OCI-LY3 (cell line): Measurements from ENCODE around the gene WHRN.

Experiments used
- H2AFZ ChIP-seq: fragments of 200-600, 300-600 bp; shearing (Covaris generic); 2 replicates; pipeline ENCODE4 v1.6.0; 2014; ENCODE audit warnings: antibody characterized with exemption, low read depth, low read length
- H3K27ac ChIP-seq: fragments of 200-600, 300-600 bp; sonication (generic); 2 replicates; pipeline ENCODE4 v1.5.1; 2014; ENCODE audit warnings: mild to moderate bottlenecking, low read length, moderate library complexity, mixed read lengths
- H3K27me3 ChIP-seq: fragments of 200-600, 300-600 bp; sonication (generic); 2 replicates; pipeline ENCODE4 v1.6.1; 2014; ENCODE audit warnings: low read depth, low read length, mixed read lengths
- H3K36me3 ChIP-seq: fragments of 200-600, 300-600 bp; sonication (generic); replicated peaks from 2 replicates; pipeline ENCODE3; 2014; ENCODE audit warnings: low read depth, low read length, mixed read lengths
- H3K4me1 ChIP-seq: fragments of 300-600, 200-600 bp; sonication (generic); 2 replicates; pipeline ENCODE4 v1.6.1; 2014; ENCODE audit warnings: low read length, mixed read lengths
- H3K4me2 ChIP-seq: fragments of 200-600, 300-600 bp; sonication (generic); 2 replicates; pipeline ENCODE4 v1.6.1; 2014; ENCODE audit warnings: low read length, mixed read lengths
- H3K4me3 ChIP-seq: fragments of 300-600, 200-600 bp; sonication (generic); 2 replicates; pipeline ENCODE4 v1.5.1; 2014; ENCODE audit warnings: antibody characterized with exemption, mild to moderate bottlenecking, low read length, moderate library complexity
- H3K79me2 ChIP-seq: fragments of 300-600, 200-600 bp; shearing (Covaris generic); 2 replicates; pipeline ENCODE4 v1.6.1; 2014; ENCODE audit warnings: mild to moderate bottlenecking, low read length, mixed read lengths
- H3K9ac ChIP-seq: fragments of 300-600, 200-600 bp; shearing (Covaris generic); 2 replicates; pipeline ENCODE4 v1.6.0; 2014; ENCODE audit warnings: mild to moderate bottlenecking, low read length, moderate library complexity
- H3K9me3 ChIP-seq: fragments of 200-600, 300-600 bp; shearing (Covaris generic); 2 replicates; pipeline ENCODE4 v1.6.1; 2014; ENCODE audit warnings: low read length, mixed read lengths; ENCODE audit not compliant: insufficient read depth
- H4K20me1 ChIP-seq: fragments of 200-600, 300-600 bp; sonication (generic); 2 replicates; pipeline ENCODE4 v1.6.1; 2016; ENCODE audit warnings: low read length, mixed read lengths; ENCODE audit not compliant: insufficient read depth
- EZH2phosphoT487 ChIP-seq: fragments of 200-600 bp; shearing (Covaris generic); IDR thresholded peaks from 2 replicates; pipeline ENCODE4 v1.6.1; 2018; ENCODE audit warnings: antibody characterized with exemption, mixed run types, low read depth
- TF ChIP-seq, protein P1 (sequence below): fragments of 200-600, 300-600 bp; sonication (generic); IDR thresholded peaks from 2 replicates; pipeline ENCODE4 v1.5.1; 2014; ENCODE audit warnings: antibody characterized with exemption, low read length, low read depth

WHRN gene

DNA sequence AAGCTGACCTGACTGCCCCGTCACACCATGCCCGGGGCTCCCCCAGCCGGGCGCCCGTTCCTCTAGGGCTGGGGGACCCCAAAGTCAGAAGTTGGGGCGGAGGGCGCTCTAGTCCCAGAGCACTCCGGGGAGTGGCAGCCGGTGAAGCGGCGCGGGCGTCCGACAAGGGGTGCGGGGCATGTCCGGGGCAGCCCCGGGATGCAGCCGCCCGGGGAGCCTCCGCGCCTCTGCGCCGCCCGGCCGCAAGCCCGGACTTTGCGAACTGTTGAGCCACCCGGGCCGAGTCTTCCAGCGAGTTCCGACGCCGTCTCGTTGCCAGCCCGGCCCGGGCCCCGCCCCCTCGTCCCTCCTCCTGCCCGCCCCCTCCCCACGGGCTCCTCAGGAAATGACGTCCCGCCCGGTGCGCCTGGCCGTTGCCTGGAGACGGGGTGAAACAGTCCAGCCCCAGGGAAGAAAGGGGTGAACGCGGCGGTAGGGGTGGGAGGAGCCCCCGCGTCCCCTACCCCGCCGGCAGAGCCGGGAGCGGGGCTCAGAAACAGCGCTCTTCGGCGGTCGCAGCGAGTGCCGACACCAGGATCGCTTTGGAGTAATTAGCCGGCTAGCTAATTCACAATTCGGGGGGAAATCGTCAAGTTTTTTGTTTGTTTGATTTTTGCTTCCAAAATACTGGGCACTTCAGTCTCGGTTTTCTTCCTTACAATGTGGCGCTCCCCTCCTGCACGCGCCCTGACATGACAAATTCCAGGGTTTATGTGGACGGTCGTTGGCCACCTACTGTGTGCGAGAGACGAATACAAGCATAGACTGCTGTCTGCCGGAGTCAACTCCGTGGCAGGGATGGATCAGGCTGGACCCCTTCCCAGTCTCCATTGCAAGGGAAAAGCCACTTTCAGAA is at the start of gene WHRN:
Gene WHRN, minus strand, starts transcription at position 287 of the 895 bp plus-strand sequence. CDS start 672 bp downstream, outside the sequence.
- Histone ChIP-seq H3K79me2 (peaks cover 47% of the 10 kb centered on the region), H3K4me3 (peak within 1 kb of the TSS; percentile 91), H3K4me1 (peaks cover 53% of the 10 kb centered on the region), H3K9me3 (no peaks in the 10 kb centered on the region), H3K4me2 (peak within 1 kb of the TSS; percentile 86), H3K36me3 (peaks cover 4% of the 10 kb centered on the region), H3K27me3 (peaks cover 24% of the 10 kb centered on the region), H3K27ac (no peak within 1 kb of the TSS), H2AFZ (peak within 1 kb of the TSS; percentile 88), H4K20me1 (no peaks in the 10 kb centered on the region), H3K9ac (peak within 1 kb of the TSS; percentile 59)
- no peak for TF ChIP-seq EZH2phosphoT487

DNA sequence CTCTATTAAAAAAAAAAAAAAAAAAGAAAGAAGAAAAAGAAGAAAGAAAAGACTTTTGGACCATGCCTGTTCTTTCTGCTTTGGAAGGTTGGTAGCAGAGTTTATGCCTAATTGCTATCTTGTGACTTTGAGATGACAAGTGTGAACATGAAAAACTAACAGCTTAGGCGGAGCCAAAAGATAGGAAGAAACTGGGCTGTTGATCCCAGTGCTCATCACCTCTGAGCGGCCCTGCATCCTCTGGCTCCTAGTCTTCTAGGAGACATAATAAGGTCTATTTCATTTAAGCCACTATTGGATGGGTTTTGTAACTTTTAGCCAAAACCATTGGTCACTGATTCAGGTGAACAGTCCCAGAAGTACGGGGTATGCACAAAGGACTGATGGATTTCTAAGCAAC is 47.9 kb upstream of the WHRN start:
- H3K4me2 ChIP-seq = no peak overlapping the region
- H3K4me3 ChIP-seq = no peak overlapping the region
- H3K9ac ChIP-seq = no peak overlapping the region
- H3K9me3 ChIP-seq = no peaks in the 10 kb centered on the region
- H4K20me1 ChIP-seq = no peaks in the 10 kb centered on the region
- H3K27ac ChIP-seq = no peak overlapping the region
- TF ChIP-seq, protein P1, sequence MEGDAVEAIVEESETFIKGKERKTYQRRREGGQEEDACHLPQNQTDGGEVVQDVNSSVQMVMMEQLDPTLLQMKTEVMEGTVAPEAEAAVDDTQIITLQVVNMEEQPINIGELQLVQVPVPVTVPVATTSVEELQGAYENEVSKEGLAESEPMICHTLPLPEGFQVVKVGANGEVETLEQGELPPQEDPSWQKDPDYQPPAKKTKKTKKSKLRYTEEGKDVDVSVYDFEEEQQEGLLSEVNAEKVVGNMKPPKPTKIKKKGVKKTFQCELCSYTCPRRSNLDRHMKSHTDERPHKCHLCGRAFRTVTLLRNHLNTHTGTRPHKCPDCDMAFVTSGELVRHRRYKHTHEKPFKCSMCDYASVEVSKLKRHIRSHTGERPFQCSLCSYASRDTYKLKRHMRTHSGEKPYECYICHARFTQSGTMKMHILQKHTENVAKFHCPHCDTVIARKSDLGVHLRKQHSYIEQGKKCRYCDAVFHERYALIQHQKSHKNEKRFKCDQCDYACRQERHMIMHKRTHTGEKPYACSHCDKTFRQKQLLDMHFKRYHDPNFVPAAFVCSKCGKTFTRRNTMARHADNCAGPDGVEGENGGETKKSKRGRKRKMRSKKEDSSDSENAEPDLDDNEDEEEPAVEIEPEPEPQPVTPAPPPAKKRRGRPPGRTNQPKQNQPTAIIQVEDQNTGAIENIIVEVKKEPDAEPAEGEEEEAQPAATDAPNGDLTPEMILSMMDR = no peak
- TF ChIP-seq EZH2phosphoT487 = no peak
- no peaks in the 10 kb centered on the region for H3K79me2 ChIP-seq
- peaks cover 25% of the 10 kb centered on the region for H3K27me3 ChIP-seq
- H2AFZ ChIP-seq = no peak overlapping the region
- no peaks in the 10 kb centered on the region for H3K36me3 ChIP-seq
- peaks cover 18% of the 10 kb centered on the region for H3K4me1 ChIP-seq

DNA sequence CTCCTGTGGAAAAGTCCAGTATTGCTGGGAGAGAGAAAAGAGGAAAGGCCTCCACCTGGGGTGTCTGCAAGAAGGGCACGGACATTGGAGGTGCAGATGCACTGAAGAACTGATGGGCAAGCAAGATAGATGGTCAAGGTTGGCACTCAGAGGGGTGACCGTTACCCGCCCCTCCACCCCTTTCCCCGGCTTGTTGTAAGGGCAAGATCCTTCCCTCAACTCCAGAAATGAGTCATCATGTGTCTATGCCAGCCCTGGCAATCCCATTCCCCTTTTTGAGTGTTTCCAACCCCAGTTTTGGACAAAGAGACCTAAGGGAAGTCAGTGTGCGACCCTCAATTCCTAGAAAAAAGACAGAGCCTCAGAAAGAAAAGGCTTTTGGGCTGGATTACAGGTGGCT is 47.4 kb upstream of the WHRN start:
- Histone ChIP-seq H3K4me3 (no peak overlapping the region), H3K4me2 (no peak overlapping the region), H3K9ac (no peak overlapping the region), H2AFZ (no peak overlapping the region), H3K27me3 (peaks cover 28% of the 10 kb centered on the region), H3K36me3 (no peaks in the 10 kb centered on the region), H3K4me1 (peaks cover 18% of the 10 kb centered on the region), H3K9me3 (no peaks in the 10 kb centered on the region), H4K20me1 (no peaks in the 10 kb centered on the region), H3K79me2 (no peaks in the 10 kb centered on the region), H3K27ac (no peak overlapping the region)
- TF ChIP-seq, protein P1 = no peak

DNA sequence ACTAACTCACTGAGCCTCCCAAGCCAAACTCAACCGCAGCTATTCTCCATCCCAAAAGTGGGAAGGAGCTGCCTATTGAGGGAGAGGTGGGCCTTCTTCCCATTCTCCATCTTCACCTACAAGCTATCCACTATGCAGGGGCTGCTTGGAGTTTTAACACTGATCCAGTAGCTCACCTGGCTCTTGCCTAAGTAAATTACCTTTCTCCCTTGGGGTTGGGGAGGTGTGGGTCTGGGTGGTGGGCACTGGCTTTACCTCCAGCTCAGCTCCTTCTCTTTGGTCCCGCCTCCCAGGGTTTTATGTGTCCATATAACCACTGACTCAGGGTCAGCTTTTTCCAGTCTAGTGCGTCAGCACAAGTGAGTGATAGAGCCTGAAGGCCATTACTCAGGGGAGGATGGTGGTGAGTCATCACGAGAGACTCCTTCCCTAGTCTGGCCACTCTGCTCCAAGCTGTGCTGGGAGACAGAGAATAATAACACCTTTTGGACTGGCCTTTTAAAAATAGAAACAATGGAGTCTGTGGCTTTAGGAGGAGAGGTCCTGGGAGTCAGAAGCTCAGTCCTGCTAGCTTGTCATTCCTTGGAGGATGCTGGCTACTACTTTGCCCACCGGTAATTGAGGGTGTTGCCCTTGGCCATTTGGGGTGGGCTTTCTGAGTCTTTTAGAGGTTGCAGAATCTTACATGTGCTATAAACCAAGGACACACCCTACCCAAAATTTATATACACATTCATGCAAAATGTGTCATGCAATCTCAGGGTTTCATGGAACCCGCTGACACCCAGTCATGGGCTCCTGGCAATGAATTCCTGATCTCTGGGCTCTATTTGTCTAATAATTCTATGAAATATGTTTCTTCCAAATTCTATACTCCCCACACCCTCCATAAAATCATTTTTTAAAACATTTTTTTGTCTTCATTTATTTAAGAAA is 46.7 kb upstream of the WHRN start:
- no peak overlapping the region for H3K4me3 ChIP-seq
- H3K9ac ChIP-seq = no peak overlapping the region
- TF ChIP-seq EZH2phosphoT487 = no peak
- TF ChIP-seq, protein P1 = no peak
- peaks cover 34% of the 10 kb centered on the region for H3K27me3 ChIP-seq
- H3K9me3 ChIP-seq = no peaks in the 10 kb centered on the region
- H3K4me1 ChIP-seq = peaks cover 13% of the 10 kb centered on the region
- no peaks in the 10 kb centered on the region for H3K79me2 ChIP-seq
- no peaks in the 10 kb centered on the region for H3K36me3 ChIP-seq
- no peaks in the 10 kb centered on the region for H4K20me1 ChIP-seq
- H3K27ac ChIP-seq = no peak overlapping the region
- no peak overlapping the region for H3K4me2 ChIP-seq
- no peak overlapping the region for H2AFZ ChIP-seq
